ENCODE data around the gene OR7G1.

The OR7G1 gene

DNA sequence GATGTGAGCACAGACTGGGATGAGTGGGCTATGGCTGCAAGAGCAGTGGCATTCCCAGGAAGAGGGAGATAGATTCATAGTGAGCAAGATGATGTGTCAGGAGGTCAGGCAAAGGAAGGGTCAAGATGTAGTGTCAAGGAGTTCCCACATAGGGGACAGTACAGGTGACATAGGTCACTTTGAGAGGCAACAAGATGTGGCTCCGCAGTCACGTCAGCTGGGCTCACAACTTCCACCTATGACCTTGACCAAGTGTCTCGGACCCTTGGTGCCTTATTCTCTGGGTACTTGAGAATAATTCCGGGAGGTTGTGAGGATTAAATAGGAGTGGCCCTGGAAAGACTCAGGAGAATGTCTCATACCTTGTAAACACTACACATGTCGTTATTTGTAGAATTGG is 35.1 kb upstream of the OR7G1 start:
- TF ChIP-seq, protein P1, sequence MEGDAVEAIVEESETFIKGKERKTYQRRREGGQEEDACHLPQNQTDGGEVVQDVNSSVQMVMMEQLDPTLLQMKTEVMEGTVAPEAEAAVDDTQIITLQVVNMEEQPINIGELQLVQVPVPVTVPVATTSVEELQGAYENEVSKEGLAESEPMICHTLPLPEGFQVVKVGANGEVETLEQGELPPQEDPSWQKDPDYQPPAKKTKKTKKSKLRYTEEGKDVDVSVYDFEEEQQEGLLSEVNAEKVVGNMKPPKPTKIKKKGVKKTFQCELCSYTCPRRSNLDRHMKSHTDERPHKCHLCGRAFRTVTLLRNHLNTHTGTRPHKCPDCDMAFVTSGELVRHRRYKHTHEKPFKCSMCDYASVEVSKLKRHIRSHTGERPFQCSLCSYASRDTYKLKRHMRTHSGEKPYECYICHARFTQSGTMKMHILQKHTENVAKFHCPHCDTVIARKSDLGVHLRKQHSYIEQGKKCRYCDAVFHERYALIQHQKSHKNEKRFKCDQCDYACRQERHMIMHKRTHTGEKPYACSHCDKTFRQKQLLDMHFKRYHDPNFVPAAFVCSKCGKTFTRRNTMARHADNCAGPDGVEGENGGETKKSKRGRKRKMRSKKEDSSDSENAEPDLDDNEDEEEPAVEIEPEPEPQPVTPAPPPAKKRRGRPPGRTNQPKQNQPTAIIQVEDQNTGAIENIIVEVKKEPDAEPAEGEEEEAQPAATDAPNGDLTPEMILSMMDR (conservative IDR thresholded peaks at IDR 0.05) = no peak
- no peak overlapping the region for H3K27ac ChIP-seq

DNA sequence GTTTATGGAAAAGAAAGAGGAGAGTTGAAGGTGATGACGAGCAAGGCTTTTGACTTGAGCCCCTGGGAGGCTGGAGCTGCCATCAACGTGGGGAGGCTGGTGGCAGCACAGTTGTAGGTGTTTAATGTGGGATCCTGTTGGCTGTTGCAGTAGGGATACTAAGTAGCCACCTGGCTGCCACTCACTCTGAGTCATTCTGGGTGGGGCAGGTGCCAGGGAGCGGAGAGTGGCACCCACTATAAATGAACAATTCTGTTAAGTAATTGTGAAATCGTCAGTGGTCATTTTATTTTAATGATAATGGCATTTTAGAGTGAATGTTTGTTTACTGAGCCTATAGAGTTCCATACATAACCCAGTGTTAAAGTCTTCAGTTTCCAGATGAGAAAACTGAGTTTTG is 34.4 kb upstream of the OR7G1 start:
- TF ChIP-seq, protein P1 (conservative IDR thresholded peaks at IDR 0.05) = no peak
- no peak overlapping the region for H3K27ac ChIP-seq

DNA sequence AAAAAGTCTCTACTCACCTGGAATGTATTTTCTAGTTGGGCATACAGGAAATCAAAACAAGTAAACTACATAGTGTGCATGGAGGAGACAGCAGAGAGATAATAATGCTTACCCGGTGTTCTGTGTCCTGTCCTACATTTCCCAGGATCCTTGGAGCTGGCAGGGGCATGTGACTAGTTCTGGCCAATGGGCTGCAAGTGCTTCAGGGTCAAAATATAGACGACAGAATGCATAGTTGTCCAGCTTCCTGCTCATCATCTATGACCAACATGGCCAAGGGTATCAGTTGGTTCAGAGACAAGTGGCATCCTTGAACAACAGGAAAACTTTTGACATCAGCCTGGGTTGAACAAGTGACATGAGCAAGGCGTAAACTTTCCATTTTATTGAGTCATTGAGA is 33.1 kb upstream of the OR7G1 start:
- TF ChIP-seq, protein P1 (conservative IDR thresholded peaks at IDR 0.05) = no peak
- no peak overlapping the region for H3K27ac ChIP-seq

GRCh38 chr19:9146882-9147281 is 31.3 kb upstream of the OR7G1 start:
- H3K27ac ChIP-seq = no peak overlapping the region
- TF ChIP-seq, protein P1 (conservative IDR thresholded peaks at IDR 0.05) = no peak

GRCh38 chr19:9144920-9145319 is 29.4 kb upstream of the OR7G1 start:
- H3K27ac ChIP-seq = no peak overlapping the region
- TF ChIP-seq, protein P1 (conservative IDR thresholded peaks at IDR 0.05) = no peak

GRCh38 chr19:9140159-9140874 is 24.8 kb upstream of the OR7G1 start, which contains the start of gene ZNF317:
Gene ZNF317 (plus strand): TSS chr19:9140397. CDS start chr19:9156017, 15,620 bp downstream.
- TF ChIP-seq, protein P1 (conservative IDR thresholded peaks at IDR 0.05) = no peak
- peak within 1 kb of the TSS; percentile 63; the same call in 1 of the 2 replicates for H3K27ac ChIP-seq

- H3K27ac ChIP-seq = peak overlapping the region; percentile 63; the same call in 1 of the 2 replicates
- TF ChIP-seq, protein P1 (conservative IDR thresholded peaks at IDR 0.05) = no peak
Observed at GRCh38 chr19:9139609-9140158, 24.1 kb upstream of the OR7G1 start.
